Liver (tissue), 3 donors: ENCODE measurements around the gene TBC1D10A.

Experiments
- EGR1 ChIP-seq, 2 donors: IDR thresholded peaks; 2 replicates each; pipeline ENCODE4 v1.6.1; 2016 to 2018; ENCODE audit warnings: antibody characterized with exemption in 2 of 2, low read depth in 2 of 2
- GABPA ChIP-seq, 2 donors: IDR thresholded peaks in 1 of 2; conservative IDR thresholded peaks in 1 of 2; 2 replicates each; pipeline ENCODE4 v1.6.1; 2016; ENCODE audit warnings: antibody characterized with exemption in 2 of 2, mild to moderate bottlenecking in 1 of 2, moderate library complexity in 1 of 2
- JUND ChIP-seq, 2 donors: IDR thresholded peaks; 2 replicates each; pipeline ENCODE4 v1.6.1; 2016; ENCODE audit warnings: antibody characterized with exemption in 2 of 2
- NR2F2 ChIP-seq: IDR thresholded peaks from 2 replicates; pipeline ENCODE4 v1.6.1; 2016; ENCODE audit warnings: antibody characterized with exemption
- TF ChIP-seq, protein P1 (sequence below): fragments of 150-350 bp; IDR thresholded peaks from 2 replicates; pipeline ENCODE4 v1.5.1; 2017; ENCODE audit warnings: improper control_type of control experiment, low read depth, low read length; ENCODE audit not compliant: missing input control
- donor health status: healthy.
- donor health status: healthy.

GRCh38 chr22:30279046-30279788 is 47.5 kb downstream of the TBC1D10A start:
- TF ChIP-seq, protein P1, sequence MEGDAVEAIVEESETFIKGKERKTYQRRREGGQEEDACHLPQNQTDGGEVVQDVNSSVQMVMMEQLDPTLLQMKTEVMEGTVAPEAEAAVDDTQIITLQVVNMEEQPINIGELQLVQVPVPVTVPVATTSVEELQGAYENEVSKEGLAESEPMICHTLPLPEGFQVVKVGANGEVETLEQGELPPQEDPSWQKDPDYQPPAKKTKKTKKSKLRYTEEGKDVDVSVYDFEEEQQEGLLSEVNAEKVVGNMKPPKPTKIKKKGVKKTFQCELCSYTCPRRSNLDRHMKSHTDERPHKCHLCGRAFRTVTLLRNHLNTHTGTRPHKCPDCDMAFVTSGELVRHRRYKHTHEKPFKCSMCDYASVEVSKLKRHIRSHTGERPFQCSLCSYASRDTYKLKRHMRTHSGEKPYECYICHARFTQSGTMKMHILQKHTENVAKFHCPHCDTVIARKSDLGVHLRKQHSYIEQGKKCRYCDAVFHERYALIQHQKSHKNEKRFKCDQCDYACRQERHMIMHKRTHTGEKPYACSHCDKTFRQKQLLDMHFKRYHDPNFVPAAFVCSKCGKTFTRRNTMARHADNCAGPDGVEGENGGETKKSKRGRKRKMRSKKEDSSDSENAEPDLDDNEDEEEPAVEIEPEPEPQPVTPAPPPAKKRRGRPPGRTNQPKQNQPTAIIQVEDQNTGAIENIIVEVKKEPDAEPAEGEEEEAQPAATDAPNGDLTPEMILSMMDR = no peak
- TF ChIP-seq EGR1 (IDR thresholded peaks at IDR 0.05; ENCODE audit: low read depth in 2 of 2) = no peak
- TF ChIP-seq JUND (IDR thresholded peaks at IDR 0.05) = no peak
- TF ChIP-seq NR2F2 = no peak
- no peak for TF ChIP-seq GABPA (IDR thresholded peaks at IDR 0.05 in 1 of 2, conservative IDR thresholded peaks at IDR 0.05 in 1 of 2)
